Measurements from ENCODE around the gene STK25.

DNA sequence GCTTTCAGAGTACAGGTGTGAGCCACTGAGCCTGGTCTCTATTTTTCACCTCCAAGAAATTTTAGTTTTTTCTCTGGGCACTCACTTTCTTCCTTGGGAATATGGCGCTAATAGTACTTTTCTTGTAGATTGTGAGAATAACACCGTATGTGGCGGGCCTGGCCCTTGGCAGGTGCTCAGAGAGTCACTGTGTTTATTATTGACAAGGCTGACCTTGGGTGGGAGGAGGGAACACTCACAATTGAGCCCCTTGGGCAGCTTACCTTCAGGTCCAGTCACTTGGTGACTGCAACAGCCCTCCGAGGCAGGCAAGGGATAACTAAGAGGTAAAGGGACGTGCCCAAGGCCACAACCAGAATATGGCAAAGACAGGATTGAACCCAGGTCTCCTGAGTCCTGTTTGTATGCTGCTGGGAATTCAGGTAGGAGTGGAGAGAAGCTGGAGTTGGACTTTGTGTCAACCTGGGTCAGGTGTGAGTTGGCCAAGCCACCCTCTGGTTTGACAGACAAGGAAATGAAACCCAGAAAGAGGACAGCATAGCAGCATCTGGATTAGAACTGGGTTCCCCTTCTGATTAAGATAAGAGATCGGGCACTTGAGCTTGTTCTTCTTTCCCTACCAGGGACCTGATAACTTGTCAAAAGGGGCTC, 2.8 kb upstream of the STK25 start:
- TF ChIP-seq, protein P1, sequence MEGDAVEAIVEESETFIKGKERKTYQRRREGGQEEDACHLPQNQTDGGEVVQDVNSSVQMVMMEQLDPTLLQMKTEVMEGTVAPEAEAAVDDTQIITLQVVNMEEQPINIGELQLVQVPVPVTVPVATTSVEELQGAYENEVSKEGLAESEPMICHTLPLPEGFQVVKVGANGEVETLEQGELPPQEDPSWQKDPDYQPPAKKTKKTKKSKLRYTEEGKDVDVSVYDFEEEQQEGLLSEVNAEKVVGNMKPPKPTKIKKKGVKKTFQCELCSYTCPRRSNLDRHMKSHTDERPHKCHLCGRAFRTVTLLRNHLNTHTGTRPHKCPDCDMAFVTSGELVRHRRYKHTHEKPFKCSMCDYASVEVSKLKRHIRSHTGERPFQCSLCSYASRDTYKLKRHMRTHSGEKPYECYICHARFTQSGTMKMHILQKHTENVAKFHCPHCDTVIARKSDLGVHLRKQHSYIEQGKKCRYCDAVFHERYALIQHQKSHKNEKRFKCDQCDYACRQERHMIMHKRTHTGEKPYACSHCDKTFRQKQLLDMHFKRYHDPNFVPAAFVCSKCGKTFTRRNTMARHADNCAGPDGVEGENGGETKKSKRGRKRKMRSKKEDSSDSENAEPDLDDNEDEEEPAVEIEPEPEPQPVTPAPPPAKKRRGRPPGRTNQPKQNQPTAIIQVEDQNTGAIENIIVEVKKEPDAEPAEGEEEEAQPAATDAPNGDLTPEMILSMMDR (IDR thresholded peaks at IDR 0.05; ENCODE audit: poor library complexity, severe bottlenecking) = no peak
- TF ChIP-seq, protein P2, sequence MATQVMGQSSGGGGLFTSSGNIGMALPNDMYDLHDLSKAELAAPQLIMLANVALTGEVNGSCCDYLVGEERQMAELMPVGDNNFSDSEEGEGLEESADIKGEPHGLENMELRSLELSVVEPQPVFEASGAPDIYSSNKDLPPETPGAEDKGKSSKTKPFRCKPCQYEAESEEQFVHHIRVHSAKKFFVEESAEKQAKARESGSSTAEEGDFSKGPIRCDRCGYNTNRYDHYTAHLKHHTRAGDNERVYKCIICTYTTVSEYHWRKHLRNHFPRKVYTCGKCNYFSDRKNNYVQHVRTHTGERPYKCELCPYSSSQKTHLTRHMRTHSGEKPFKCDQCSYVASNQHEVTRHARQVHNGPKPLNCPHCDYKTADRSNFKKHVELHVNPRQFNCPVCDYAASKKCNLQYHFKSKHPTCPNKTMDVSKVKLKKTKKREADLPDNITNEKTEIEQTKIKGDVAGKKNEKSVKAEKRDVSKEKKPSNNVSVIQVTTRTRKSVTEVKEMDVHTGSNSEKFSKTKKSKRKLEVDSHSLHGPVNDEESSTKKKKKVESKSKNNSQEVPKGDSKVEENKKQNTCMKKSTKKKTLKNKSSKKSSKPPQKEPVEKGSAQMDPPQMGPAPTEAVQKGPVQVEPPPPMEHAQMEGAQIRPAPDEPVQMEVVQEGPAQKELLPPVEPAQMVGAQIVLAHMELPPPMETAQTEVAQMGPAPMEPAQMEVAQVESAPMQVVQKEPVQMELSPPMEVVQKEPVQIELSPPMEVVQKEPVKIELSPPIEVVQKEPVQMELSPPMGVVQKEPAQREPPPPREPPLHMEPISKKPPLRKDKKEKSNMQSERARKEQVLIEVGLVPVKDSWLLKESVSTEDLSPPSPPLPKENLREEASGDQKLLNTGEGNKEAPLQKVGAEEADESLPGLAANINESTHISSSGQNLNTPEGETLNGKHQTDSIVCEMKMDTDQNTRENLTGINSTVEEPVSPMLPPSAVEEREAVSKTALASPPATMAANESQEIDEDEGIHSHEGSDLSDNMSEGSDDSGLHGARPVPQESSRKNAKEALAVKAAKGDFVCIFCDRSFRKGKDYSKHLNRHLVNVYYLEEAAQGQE (IDR thresholded peaks at IDR 0.05; ENCODE audit: borderline replicate concordance) = no peak
- TF ChIP-seq POLR2AphosphoS5 (IDR thresholded peaks at IDR 0.05) (no peak), EZH2 (IDR thresholded peaks at IDR 0.05; ENCODE audit: borderline replicate concordance, insufficient read depth, low read length, poor library complexity, severe bottlenecking) (no peak)
